Measurements from ENCODE around the gene C11orf24.
"Not testable (repeated sequence)": the region's sequence is repeated elsewhere in the genome, so short reads cannot be mapped to it uniquely, and the experiment has no call there.

C11orf24 gene

DNA sequence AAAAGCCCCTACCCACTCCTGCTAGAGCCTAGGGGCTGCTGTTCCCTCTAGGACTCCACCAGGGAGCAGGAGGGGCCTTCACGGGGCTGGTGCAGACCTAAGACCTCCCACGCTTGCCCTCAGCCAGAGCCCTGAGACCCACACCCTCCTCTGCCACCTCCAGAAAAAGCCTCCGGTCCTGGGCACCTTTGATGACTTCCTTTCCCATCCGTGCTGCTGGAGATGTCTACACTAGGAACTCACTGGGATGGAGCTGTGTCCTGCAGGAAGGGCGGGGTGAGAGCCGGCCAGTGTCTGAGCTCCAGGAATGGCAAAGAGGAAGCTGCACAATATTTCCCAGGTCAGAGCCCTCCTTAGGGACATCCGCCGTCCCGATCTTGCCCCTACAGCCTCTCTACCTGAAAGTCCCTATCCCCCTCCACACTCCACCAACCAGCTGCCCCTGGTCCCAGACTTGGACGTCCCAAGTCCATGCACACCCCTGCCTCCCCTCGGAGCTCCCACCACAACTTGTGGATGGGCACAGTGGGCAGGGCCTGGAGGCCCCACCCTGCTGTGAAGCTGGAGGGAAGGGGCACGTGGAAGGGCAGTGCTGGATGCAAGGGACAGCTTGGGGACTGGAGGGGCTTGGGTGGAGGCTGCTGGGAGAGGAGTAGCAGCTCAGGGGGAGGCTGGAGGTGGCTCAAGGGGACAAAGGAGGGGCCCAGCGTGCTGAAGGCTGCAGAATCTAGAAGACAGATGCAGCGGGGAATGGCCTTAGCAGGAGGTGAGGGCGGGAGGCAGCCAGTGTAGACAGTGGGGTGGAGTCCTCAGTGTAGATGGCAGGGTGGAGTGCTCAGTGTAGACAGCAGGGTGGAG lies 27.1 kb upstream of the C11orf24 start:
- no peak for DNase-seq (ENCODE audit: low read depth)

DNA sequence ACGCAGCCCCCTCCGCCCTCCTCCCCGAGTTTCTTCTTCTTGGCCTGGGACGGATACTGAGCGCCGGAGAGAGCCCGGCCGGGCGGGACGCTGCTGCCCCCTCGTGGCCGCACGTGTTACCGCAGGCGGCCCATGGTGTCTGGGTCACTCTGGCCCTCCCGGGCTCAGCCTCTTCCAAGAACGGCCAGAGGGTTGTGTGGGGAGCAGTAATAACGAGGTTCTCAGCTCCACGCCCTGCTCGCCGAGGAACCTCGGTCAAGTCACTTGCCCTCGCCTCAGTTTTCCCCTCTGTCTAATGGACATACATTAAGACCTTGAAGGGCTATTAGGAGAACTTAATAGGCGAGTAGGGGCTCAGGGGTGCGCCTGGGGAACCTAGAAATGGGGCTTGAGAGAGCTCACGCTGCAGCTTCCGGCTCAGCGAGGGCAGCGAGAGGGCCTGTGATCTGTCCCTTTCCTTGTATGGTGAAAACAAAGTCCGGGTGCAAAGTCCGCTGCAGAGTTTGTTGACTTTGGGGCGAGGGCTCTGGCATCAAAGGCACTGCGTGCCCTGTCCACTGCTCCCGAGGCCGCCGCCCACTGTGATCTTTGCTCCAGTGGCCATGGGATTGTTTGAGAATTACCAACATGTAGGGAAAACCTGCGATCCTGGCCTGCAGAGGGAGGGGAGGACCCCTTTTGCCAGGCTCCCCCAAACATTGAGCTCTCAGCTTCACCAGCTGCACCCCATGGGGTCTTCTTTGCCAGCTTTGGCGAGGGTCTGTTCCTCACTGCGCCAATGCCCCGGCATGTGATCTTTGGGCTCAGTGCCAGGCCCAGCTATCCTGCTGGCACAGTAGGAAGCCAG lies 26.3 kb upstream of the C11orf24 start:
- DNase-seq (ENCODE audit: low read depth): peak; percentile 49

DNA sequence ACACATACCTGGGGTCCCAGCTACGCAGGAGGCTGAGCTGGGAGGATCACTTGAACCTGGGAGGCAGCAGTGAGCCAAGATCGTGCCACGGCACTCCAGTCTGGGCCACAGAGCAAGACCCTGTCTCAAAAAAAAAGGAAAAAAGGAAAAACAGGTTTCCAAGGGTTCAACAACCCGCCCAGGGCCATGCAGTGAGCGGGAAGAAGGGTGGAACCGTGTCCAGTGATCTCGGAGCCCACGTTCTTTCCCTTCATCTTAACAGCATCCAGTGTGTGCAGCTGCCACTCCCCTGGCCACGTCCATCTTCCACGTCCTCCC lies 25.7 kb upstream of the C11orf24 start:
- DNase-seq (ENCODE audit: low read depth): no peak

DNA sequence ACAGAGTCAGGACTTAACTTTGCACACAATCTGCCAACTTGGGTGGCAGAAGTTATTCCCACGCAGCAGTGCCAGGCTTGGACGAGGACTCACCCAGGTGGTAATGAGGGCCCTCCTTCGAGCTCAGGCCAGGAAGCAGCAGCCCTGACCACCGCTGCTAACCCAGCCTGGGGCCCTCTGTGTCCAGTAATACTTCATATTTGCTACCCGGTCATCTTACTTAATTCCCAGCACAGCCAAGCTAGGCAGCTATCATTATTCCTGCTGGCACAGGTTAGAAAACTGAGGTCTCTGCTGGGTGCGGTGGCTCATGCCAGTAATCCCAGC lies 25.2 kb upstream of the C11orf24 start:
- DNase-seq (ENCODE audit: low read depth): no peak

DNA sequence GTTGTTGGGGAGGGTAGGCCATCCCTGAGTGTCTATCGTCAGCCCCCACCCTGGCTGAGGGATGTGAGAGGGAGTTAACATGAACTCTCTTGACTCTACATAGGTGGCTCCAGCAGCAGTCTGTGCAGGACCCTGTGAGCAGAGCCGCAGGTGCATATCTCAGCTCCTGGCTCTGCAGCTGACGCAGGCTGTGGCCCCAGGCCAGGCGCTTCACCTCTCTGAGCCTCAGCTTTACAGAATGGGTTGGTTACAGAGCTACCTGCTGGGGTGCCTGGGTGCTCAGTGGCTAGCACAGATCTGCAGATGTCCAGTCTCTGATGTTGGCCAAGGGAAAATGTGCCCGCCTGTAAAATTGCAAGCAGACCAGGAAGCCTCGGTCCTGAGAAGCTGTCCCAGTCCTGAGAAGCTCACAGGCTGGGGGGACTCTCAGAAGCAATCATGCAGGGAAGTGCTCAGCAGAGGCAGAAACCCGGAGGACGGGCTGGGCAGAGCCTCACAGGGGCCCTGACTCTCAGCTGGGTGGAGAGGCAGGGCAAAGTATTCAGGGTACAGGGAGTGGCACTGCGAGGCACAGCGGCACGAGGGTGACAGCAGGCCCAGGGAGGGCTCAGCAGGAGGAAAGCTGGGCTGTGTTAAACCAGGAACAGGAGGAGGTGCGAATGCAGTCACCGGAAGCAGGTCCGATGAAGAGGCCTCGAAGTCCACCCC lies 24.7 kb upstream of the C11orf24 start:
- DNase-seq (ENCODE audit: low read depth): no peak

DNA sequence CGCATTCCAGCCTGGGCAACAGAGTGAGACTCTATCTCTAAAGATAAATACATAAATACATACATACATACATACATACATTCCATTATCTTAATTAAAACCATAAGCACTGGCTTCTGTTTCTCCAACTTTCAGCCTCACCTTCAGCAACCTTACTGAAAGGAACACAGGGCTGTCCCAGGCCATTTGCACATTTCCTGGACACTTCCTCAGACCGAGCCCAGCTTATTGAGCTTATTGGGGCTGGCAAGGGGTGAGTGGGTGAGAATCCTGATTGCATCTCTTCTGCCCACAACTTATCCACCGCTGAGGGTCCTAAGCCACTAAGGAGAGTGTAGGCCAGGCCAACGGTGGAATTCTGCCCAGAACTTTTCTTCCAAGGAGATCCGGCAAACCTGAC lies 24.2 kb upstream of the C11orf24 start:
- DNase-seq (ENCODE audit: low read depth): no peak

DNA sequence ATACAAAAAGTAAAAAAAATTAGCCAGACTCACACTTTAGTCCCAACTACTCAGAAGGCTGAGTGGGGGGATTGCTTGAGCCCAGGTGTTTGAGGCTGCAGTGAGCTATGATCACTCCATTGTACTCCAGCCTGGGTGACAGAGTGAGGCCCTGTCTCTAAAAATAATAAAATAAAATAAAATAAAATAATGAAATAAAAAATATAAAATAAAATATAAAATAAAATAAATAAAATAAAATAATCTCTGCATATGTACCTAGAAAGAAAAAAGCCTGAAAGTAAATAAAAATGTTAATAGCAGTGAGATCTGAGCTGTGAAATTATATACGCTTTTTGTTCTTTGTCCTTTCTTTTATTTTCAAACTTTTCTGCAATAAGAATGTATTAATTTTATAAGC lies 23.5 kb upstream of the C11orf24 start:
- DNase-seq (ENCODE audit: low read depth): no peak

DNA sequence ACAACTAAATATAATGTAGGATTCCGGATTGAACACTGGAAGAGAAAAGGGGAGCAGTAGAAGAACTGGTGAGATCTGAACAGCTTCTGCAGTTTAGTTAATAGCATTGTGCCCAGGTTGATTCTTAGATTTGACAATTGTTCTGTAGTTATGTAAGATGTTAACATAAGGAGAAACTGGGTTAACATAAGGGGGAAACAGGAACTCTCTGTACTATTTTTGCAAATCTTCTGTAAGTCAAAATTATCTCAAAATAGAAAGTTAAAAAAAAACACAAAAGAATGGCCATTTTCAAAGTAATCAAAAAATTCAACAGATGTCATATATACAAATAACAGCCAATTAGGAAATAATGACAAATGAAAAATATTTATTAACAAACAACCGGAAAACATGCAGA lies 21.9 kb upstream of the C11orf24 start:
- no peak for DNase-seq (ENCODE audit: low read depth)

DNA sequence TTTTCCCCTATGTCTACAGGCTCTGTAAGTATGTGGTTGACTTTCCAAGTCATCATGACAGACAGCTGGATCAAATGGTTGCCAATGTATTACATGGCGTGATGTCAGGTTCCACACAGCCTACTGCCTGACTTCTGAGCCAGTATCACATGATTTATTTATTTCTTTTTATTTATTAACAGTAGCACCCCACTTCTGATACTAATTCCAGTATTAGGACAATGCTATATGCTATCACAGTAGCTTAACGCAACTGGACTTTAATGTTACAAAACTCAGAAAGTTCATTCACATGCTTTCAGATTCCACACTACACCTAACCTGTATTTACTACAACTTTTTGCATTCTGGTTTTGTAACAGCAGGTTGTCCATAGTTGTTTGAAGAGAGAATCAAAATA lies 17.7 kb upstream of the C11orf24 start:
- no peak for DNase-seq (ENCODE audit: low read depth)

DNA sequence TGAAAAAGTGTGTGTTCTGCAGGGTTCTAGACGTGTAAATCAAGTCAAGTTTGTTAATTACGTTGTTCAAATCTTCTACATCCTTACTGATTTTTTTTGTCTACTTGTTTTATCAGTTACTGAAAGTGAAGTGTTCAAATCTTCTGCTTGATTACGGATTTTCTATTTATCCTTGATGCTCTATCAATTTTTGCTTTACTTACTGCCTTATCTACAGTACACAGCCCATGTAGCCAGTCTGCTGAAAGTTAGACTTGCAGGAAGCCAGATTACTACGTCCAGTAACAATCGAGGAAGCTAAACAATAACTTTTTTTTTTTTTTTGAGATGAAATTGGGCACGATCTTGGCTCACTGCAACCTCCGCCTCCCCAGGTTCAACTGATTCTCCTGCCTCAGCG lies 15.6 kb upstream of the C11orf24 start:
- DNase-seq (ENCODE audit: low read depth): no peak

DNA sequence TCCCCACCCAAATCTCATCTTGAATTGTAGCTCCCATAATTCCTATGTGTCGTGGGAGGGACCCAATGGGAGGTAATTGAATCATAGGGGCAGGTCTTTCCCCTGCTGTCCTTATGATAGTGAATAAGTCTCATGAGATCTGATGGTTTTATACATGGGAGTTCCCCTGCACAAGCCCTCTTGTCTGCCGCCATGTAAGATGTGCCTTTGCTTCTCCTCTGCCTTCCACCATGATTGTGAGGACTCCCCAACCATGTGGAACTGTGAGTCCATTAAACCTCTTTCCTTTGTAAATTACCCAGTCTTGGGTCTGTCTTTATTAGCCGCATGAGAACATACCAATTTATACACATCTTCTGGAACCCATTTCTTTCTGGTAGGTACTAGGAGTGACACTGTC lies 12.8 kb upstream of the C11orf24 start:
- DNase-seq (ENCODE audit: low read depth): not testable (repeated sequence)

DNA sequence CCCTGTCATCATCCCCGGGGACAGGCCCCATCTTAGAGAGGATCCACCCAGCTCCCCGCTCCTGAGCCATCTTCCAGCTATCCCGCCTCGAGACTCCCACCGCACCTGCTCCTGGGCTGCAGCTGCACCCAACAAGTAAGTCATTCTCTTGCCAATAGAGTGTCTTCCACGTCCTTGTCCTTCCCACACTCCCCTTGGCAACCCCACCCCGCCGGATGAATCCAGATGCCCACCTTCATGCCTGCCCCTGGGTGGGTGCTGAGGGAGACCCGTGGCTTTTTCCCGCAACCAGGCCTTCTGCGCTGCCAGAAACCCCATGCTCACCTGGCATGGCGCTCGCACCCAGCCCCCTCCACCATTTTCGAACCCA lies 11.1 kb upstream of the C11orf24 start:
- no peak for DNase-seq (ENCODE audit: low read depth)

DNA sequence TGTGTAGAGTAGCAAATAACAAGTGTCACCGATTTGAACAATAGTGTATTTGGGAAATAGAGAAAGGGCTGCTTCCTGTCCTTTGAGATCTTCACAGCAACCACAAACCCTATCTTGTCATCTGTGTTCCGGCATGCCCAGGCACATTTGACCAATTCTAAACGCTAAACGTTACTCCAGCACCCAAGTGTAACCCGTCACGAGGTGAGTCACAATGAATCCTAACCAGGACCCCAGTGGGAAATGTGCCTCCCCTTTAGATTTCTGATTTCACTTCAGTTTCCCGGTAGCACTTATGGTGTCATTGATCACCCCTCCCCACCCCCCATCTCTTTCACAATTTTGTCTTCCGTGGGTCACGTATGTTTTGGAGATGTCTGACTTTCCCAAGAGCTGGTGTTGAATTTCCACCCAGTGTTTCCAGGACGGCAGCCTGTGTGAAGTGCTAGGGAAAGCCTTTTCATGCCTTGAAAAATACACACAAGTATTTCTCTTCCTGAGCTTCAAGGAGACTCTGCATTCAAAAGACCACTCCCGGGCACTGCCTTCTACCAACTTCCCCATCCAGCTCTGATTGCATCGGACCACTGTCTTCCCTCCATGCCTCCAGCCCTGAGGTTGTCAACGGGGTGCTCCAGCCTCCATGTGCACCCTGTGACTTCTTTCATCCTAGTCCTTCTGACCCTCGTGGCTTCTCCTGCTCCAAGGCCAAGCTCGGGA lies 10.5 kb upstream of the C11orf24 start:
- DNase-seq (ENCODE audit: low read depth): no peak

DNA sequence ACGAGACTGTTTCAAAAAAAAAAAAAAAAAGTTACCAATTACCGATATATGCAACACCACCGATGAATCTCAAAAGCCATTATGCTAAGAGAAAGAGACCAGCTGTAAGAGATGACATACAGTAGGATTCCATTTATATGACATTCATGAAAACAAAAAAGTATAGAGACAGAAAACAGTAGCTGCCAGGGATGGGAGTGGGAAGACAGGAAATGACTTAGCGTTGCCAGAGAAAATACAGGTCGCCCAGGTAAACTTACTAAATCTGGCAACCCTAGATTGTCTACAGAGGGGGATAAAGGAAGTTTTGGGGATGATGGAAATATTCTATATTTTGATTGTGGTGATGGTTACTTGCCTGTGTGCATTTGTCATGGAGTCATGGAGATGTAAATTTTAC lies 7.9 kb upstream of the C11orf24 start:
- no peak for DNase-seq (ENCODE audit: low read depth)

DNA sequence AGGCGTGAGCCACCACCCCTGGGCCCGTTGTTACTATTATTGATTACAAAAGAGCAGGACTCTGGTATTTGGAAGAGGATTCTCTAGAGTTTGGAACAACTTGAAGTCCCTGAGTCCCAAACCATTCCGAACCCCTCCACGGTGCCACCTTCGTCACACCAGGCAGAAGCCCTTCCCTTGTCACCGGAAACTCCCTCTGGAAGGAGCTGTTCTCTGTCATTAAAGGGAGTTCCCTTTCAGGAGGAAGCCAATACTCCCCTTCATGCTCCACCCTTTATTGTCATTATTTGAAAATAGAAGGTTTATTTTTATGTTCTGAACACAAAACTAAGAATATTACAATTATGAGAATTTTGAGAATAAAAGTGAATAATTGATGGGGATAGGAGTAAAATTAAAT lies 5.1 kb upstream of the C11orf24 start:
- no peak for DNase-seq (ENCODE audit: low read depth)

DNA sequence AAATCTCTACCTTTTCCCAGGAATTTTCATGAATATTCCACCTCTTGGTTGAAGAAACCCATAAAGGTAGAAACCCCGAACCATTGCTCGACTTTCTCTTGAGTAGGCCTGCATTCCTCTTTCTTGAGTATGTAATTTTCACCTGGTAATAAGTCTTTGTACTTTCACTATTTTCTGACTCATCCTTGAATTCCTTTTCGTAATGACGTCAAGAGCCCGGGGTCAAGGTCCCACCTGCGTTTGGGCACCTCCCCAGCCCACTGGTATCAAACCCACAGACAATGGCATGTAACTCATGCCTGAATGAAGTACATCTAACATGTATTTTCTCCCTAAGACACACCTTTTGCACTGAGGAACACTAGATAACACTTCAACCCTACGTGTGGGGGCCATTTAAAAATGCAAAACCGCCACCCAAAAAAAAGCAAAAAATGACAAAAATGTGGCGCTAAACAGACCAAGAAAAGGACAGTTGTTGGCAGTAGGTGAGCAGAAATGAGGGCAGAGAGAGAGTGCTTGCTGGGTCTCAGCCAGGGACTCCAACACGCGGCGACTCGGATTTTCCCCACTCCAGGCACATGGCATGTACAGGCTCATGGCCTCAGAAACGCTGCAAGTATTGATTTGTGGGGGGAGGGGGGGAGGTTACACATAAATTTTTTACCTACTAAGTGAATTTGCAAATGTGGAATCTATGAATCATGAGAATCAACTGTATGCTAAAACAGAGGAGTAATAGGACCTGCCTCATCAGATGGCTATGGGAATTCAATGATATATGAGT lies 4.1 kb upstream of the C11orf24 start:
- DNase-seq (ENCODE audit: low read depth): no peak

DNA sequence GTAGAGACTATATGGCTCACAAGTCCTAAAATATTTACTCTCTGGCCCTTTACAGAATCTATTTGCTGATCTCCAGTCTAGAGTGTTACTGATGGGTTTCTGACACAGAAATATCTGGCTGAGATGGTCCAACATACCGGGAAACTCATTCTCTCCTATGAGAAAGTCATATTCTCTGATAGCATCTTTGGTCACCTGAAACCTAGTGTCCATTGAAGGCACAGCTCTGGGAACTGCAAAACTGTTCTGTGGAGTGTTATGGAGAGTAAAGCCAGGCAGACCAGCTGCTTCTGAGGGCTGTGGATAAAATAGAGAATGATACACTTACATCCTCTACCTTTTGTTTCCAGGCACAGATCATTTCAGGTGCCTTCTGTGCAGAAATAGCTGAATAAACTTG lies 2.5 kb upstream of the C11orf24 start:
- DNase-seq (ENCODE audit: low read depth): no peak

DNA sequence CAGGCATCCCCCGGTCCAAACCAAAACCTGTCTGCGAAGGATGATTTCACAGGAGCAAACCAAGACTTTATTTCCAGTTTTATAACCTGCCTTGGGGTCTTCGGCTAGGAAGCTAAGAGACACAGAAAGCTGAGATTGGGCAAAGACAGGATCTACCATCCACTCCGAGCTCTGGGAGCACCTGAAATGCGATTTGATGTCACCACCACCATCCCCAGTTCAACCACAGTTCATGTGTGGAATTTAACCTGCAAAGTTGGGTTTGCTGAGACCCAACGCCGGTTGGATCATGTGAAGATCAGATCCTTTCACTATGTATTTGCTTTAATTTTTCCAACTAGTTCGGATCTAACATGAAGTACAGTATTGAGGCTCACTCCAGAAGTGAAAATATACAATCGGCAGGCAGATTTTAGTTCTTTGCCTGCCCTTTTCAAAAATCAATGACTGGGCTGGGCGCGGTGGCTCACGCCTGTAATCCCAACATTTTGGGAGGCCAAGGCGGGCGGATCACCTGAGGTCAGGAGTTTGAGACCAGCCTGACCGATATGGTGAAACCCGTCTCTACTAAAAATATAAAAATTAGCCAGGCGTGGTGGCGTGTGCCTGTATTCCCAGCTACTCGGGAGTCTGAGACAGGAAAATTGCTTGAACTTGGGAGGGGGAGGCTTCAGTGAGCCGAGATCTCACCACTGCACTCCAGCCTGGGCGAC lies 1.4 kb upstream of the C11orf24 start:
- no peak for DNase-seq (ENCODE audit: low read depth)

DNA sequence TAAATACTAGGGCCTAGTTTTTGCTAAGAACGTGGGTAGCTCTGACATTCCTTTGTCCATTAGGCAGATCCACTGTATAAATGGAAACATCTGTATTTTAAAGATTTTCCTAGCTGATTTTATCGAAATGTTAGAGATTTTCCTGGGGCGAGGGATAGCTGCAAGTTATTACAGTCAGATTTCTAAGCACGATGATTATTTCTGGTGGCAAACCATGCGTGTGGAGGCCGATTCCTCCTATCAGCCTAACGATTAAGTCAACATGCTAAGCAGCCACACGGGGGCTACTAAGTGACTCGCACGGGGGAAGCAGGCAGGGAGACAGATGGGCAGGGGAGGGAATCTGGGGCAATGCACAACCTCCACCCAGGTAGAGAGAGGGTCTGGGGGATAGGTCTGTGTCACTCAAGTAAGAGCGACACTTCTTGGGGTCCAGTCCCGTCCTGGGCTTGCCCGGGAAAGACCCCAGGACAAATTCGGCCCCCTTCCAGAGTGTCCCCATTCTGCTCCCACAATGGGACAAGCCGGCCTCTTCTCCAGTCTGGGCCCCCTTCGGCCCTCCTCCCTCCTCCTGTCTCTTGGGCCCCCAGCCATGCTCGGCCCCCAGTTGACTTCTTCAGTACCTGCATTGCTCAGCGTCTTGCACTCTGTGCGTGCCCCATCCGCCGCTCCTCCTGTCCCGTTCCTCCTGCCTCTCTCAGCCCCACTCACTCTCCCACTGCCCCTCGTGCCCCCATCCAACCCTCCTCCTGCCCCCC lies 571 bp downstream of the C11orf24 start:
- DNase-seq (ENCODE audit: low read depth): peak; percentile 27
